NCI-H2171 (cell line): ENCODE results near the gene ANTXRL.
"Not testable (repeated sequence)": the region's sequence is repeated elsewhere in the genome, so short reads cannot be mapped to it uniquely, and the experiment has no call there.

Experiments
- DNase-seq: peaks from one replicate; lab custom pipeline; 2025; lab: John Stamatoyannopoulos, UW

ANTXRL gene

GRCh38 chr10:46254467-46254866, 32.3 kb upstream of the ANTXRL start:
- DNase-seq: no peak

GRCh38 chr10:46255210-46255609, 31.6 kb upstream of the ANTXRL start:
- DNase-seq: not testable (repeated sequence)

GRCh38 chr10:46255801-46256747, 30.7 kb upstream of the ANTXRL start:
- no peak for DNase-seq

GRCh38 chr10:46257099-46257498, 29.7 kb upstream of the ANTXRL start:
- no peak for DNase-seq

GRCh38 chr10:46262906-46263560, 23.8 kb upstream of the ANTXRL start:
- not testable (repeated sequence) for DNase-seq

GRCh38 chr10:46263831-46264268, 22.9 kb upstream of the ANTXRL start:
- no peak for DNase-seq

GRCh38 chr10:46264336-46264735, 22.5 kb upstream of the ANTXRL start:
- no peak for DNase-seq

GRCh38 chr10:46264737-46265368, 21.9 kb upstream of the ANTXRL start:
- DNase-seq: no peak

GRCh38 chr10:46265566-46266305, 21.1 kb upstream of the ANTXRL start:
- not testable (repeated sequence) for DNase-seq

- DNase-seq: peak; percentile 75
These were observed 20.4 kb upstream of the ANTXRL start for GRCh38 chr10:46266306-46266985.

GRCh38 chr10:46267132-46267985, 19.4 kb upstream of the ANTXRL start:
- no peak for DNase-seq

GRCh38 chr10:46268076-46268881, 18.5 kb upstream of the ANTXRL start:
- DNase-seq: no peak

- not testable (repeated sequence) for DNase-seq
These were observed 17.2 kb upstream of the ANTXRL start for GRCh38 chr10:46269554-46270053.

GRCh38 chr10:46270086-46270811, 16.5 kb upstream of the ANTXRL start:
- DNase-seq: no peak

- DNase-seq: not testable (repeated sequence)
These were observed 15.8 kb upstream of the ANTXRL start for GRCh38 chr10:46270963-46271530.

- DNase-seq: not testable (repeated sequence)
These were observed 14.8 kb upstream of the ANTXRL start for GRCh38 chr10:46271795-46272499.

GRCh38 chr10:46272863-46273415, 13.9 kb upstream of the ANTXRL start:
- DNase-seq: no peak
